HepG2 (cell line): ENCODE results near the gene MED13L. TPM values are rescaled to one million over a fixed set of nuclear protein-coding genes. Genes with fewer than 3 reads are reported as not detected.

Experiments used
- ATAC-seq: fragments of 200-7000 bp; cut with Tn5 transposase; 3 replicates; pipeline ENCODE4 v1.9.1; 2020; ENCODE audit warnings: mild to moderate bottlenecking, moderate library complexity
- BruUV-seq: library from RNA; stranded (reverse); fragments of 400-500 nt; replicated peaks from 2 replicates; lab custom pipeline; 2021; lab: Mats Ljungman, UMichigan
- CTCF ChIA-PET: fragments of 300-600 bp; formaldehyde crosslinking; extraction: SDS; loops from one replicate; lab custom pipeline; 2021; ENCODE audit warnings: low total read pairs, inconsistent platforms, low intra/inter-chr PET ratio; lab: Yijun Ruan, JAX
- POLR2A ChIA-PET: fragments of 350-600 bp; sonication (Branson Sonifier 250); formaldehyde crosslinking; loops from one replicate; lab custom pipeline; 2020; ENCODE audit warnings: antibody characterized with exemption, inconsistent platforms; lab: Yijun Ruan, JAX
- DNase-seq: peaks from one replicate; pipeline ENCODE4 v3.0.0-alpha.2; 2015; ENCODE audit warnings: low spot score
- FAIRE-seq: peaks from 3 replicates; lab custom pipeline; 2011; peaks lifted over from hg19 to GRCh38; lab: Jason Lieb, UNC
- H2AFZ ChIP-seq: one replicate; pipeline ENCODE4 v1.6.1; 2011; ENCODE audit warnings: low read length, inconsistent platforms
- H3K27ac ChIP-seq: fragments of 300-600 bp; 3 replicates; pipeline ENCODE4 v1.8.0; 2011; ENCODE audit warnings: mixed run types, mild to moderate bottlenecking, mixed read lengths, low read length, inconsistent platforms; ENCODE audit not compliant: insufficient read depth; ENCODE audit errors: extremely low read length
- H3K27me3 ChIP-seq, 2 experiments: fragments of 200-600 bp in 1 of 2; 2 replicates in 1 of 2; 3 replicates in 1 of 2; pipeline versions ENCODE4 v1.6.0 to v1.8.0; 2011; ENCODE audit warnings: low read length in 2 of 2, mild to moderate bottlenecking in 2 of 2, moderate library complexity in 2 of 2, inconsistent platforms in 1 of 2; ENCODE audit not compliant: insufficient read depth in 2 of 2, control insufficient read depth in 1 of 2
- H3K36me3 ChIP-seq, 2 experiments: fragments of 200-600 bp in 1 of 2; replicated peaks in 1 of 2; 2 replicates in 1 of 2; 3 replicates in 1 of 2; pipeline versions ENCODE4 v1.5.1 to v1.8.0; 2011; ENCODE audit warnings: low read length in 2 of 2, inconsistent platforms in 1 of 2; ENCODE audit not compliant: insufficient read depth in 2 of 2, control insufficient read depth in 1 of 2
- H3K4me1 ChIP-seq: 2 replicates; pipeline ENCODE4 v1.5.1; 2012; ENCODE audit warnings: low read length, inconsistent platforms; ENCODE audit not compliant: insufficient read depth
- H3K4me2 ChIP-seq: 2 replicates; pipeline ENCODE4 v1.6.0; 2011; ENCODE audit warnings: low read depth, low read length, inconsistent platforms
- H3K4me3 ChIP-seq, 3 experiments: fragments of 200-600 bp in 1 of 3; sonication (generic), shearing (Covaris generic) in 1 of 3; replicated peaks in 1 of 3; 2 replicates each; pipeline ENCODE4 v1.5.1; 2011 to 2016; ENCODE audit warnings: low read length in 3 of 3, inconsistent platforms in 2 of 3, low read depth in 2 of 3, mild to moderate bottlenecking in 2 of 3, control low read depth in 1 of 3, mixed read lengths in 1 of 3; ENCODE audit not compliant: insufficient read depth in 1 of 3
- H3K79me2 ChIP-seq: one replicate; pipeline ENCODE4 v1.6.1; 2011; ENCODE audit warnings: low read length, inconsistent platforms; ENCODE audit not compliant: insufficient read depth
- H3K9ac ChIP-seq: 2 replicates; pipeline ENCODE4 v1.6.0; 2011; ENCODE audit warnings: mild to moderate bottlenecking, low read depth, low read length, inconsistent platforms; ENCODE audit not compliant: insufficient read depth
- H3K9me3 ChIP-seq: 2 replicates; pipeline ENCODE4 v1.5.1; 2012; ENCODE audit warnings: mild to moderate bottlenecking, low read length
- H4K20me1 ChIP-seq: 2 replicates; pipeline ENCODE4 v1.6.0; 2011; ENCODE audit warnings: inconsistent platforms, mild to moderate bottlenecking, low read length, moderate library complexity; ENCODE audit not compliant: insufficient read depth
- AHDC1 ChIP-seq: sonication (generic); formaldehyde crosslinking; IDR thresholded peaks from 2 replicates; pipeline ENCODE4 v1.5.1; 2020; ENCODE audit warnings: mild to moderate bottlenecking, missing genetic modification reagents, borderline replicate concordance
- ATF2 ChIP-seq: sonication (generic); formaldehyde crosslinking; IDR thresholded peaks from 2 replicates; pipeline ENCODE4 v1.4.0; 2020; ENCODE audit warnings: missing genetic modification reagents
- GABPB1 ChIP-seq: IDR thresholded peaks from 2 replicates; pipeline ENCODE4 v1.6.1; 2016; ENCODE audit warnings: mild to moderate bottlenecking, missing genetic modification reagents, moderate library complexity, missing compliant biosample characterization
- HMG20A ChIP-seq: IDR thresholded peaks from 2 replicates; pipeline ENCODE4 v1.6.1; 2016; ENCODE audit warnings: borderline replicate concordance
- HNF4A ChIP-seq: sonication (generic); formaldehyde crosslinking; IDR thresholded peaks from 2 replicates; pipeline ENCODE4 v1.4.0; 2020; ENCODE audit warnings: missing genetic modification reagents
- KLF16 ChIP-seq, 2 experiments: sonication (generic) in 1 of 2; formaldehyde crosslinking in 1 of 2; IDR thresholded peaks; 2 replicates each; pipeline versions ENCODE4 v1.6.1 to v1.8.0; 2016 to 2023; ENCODE audit warnings: missing genetic modification reagents in 2 of 2, missing compliant biosample characterization in 1 of 2
- SAP130 ChIP-seq: IDR thresholded peaks from 2 replicates; pipeline ENCODE4 v1.6.1; 2016; ENCODE audit warnings: low read depth
- THAP11 ChIP-seq: IDR thresholded peaks from 2 replicates; pipeline ENCODE4 v1.6.1; 2016; ENCODE audit warnings: missing biosample characterization, missing genetic modification reagents
- ZMYM4 ChIP-seq: sonication (generic); formaldehyde crosslinking; IDR thresholded peaks from 2 replicates; pipeline ENCODE4 v1.8.1; 2023; ENCODE audit warnings: mild to moderate bottlenecking, missing genetic modification reagents
- ZNF10 ChIP-seq: sonication (generic); formaldehyde crosslinking; IDR thresholded peaks from 2 replicates; pipeline ENCODE4 v1.4.0; 2020; ENCODE audit warnings: mild to moderate bottlenecking, low read depth, missing genetic modification reagents, borderline replicate concordance
- WGBS: methylation state at CpG from one replicate; pipeline ENCODE4 v1.1.6; 2017; ENCODE audit warnings: low lambda C conversion rate; 5-methylcytosine and 5-hydroxymethylcytosine counted together
- in situ Hi-C: cut with HindIII; loops from 2 replicates; pipeline ENCODE4 v1.10.0; 2017; ENCODE audit warnings: low pct_unique_long_range_greater_than_20kb; ENCODE audit not compliant: extremely low pct_ligation_motif_present
- intact Hi-C: fragments of 100-400 bp; cut with micrococcal nuclease; formaldehyde crosslinking; loops from one replicate; pipeline ENCODE4 v1.10.0; 2022; ENCODE audit not compliant: unreplicated experiment
- polyA plus RNA-seq, 8 experiments: library from polyadenylated mRNA; depleted of rRNA in 3 of 8; stranded (reverse) in 7 of 8; unstranded in 1 of 8; fragments of >200 nt; fragmentation: Illumina TruSeq in 4 of 8; extraction: Trizol in 4 of 8; gene quantifications; 2 replicates each; pipeline versions ENCODE4 v1.2.1 to v1.2.3, GENCODE V29; 2011 to 2016; ENCODE audit warnings: low read depth in 4 of 8, missing spikeins in 1 of 8, mixed read lengths in 1 of 8; ENCODE audit not compliant: insufficient read depth in 1 of 8
- total RNA-seq, 5 experiments: library from RNA; depleted of rRNA; stranded (reverse); fragments of >200 nt; fragmentation: Illumina TruSeq; extraction: Trizol; gene quantifications; 2 replicates each; pipeline ENCODE4 v1.2.3, GENCODE V29; 2016; ENCODE audit warnings: low read depth in 1 of 5
- TF ChIP-seq, protein P1 (sequence below), 2 experiments: fragments of 450-650 bp in 1 of 2; sonication (generic) in 1 of 2; formaldehyde crosslinking; IDR thresholded peaks; 2 replicates each; pipeline versions ENCODE4 v1.5.0 to v1.8.0; 2020 to 2022; ENCODE audit warnings: mild to moderate bottlenecking in 1 of 2, missing genetic modification reagents in 1 of 2
- TF ChIP-seq, protein P2 (sequence below): sonication (generic); formaldehyde crosslinking; conservative IDR thresholded peaks from 2 replicates; pipeline ENCODE4 v1.4.0; 2020; ENCODE audit warnings: mild to moderate bottlenecking, missing genetic modification reagents, moderate library complexity

MED13L gene
- total and polyA plus RNA-seq, 2 of the 13 experiments (the other 11 are each of a cell fraction or from before 2014, with no cell fraction given): 24.8 to 38.9 TPM

DNA sequence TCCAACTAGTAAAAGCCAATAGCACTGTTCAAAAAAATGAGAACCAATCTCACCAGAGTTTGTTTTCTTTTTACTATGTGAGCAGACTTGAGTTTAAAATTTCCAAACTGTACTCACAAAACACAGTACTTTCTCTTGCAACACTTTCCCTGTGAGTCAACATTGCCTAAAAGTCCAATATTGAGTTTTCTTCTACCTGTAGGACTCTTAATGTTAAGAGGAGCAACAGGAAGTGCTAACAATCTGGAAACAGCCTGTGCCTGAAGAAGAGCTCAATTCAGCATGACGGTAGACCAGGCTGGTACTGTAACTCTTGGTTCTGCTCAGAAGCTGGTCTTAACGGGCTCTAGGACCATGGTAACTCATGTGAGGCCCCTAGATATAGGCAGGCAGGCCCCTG lies 144.3 kb downstream of the MED13L start:
- CTCF ChIA-PET: no interaction called here
- H4K20me1 ChIP-seq: peaks cover 8% of the 10 kb centered on the region; the same call in 1 of the 2 replicates
- FAIRE-seq: peak; percentile 73
- TF ChIP-seq ATF2 (peak; percentile 41; the same call in 1 of the 2 replicates), GABPB1 (peak; percentile 46; the same call in 1 of the 2 replicates), HNF4A (peak; percentile 71), ZNF10 (CRISPR knock-in tag) (no peak), KLF16 (CRISPR knock-in tag; IDR thresholded peaks at IDR 0.05) (peak in 1 of 2 experiments; percentile 68; a peak in 2 of 4 replicates), AHDC1 (peak; percentile 89; the same call in 1 of the 2 replicates), SAP130 (CRISPR knock-in tag) (peak; percentile 55), HMG20A (CRISPR knock-in tag) (peak; percentile 41; the same call in 1 of the 2 replicates), THAP11 (CRISPR knock-in tag) (peak; percentile 50; the same call in 1 of the 2 replicates), ZMYM4 (CRISPR knock-in tag) (peak; percentile 67; the same call in 1 of the 2 replicates)
- TF ChIP-seq, protein P1, sequence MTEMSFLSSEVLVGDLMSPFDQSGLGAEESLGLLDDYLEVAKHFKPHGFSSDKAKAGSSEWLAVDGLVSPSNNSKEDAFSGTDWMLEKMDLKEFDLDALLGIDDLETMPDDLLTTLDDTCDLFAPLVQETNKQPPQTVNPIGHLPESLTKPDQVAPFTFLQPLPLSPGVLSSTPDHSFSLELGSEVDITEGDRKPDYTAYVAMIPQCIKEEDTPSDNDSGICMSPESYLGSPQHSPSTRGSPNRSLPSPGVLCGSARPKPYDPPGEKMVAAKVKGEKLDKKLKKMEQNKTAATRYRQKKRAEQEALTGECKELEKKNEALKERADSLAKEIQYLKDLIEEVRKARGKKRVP (CRISPR knock-in tag; IDR thresholded peaks at IDR 0.05): peak in 1 of 2 experiments; percentile 54; a peak in 1 of 4 replicates
- TF ChIP-seq, protein P2, sequence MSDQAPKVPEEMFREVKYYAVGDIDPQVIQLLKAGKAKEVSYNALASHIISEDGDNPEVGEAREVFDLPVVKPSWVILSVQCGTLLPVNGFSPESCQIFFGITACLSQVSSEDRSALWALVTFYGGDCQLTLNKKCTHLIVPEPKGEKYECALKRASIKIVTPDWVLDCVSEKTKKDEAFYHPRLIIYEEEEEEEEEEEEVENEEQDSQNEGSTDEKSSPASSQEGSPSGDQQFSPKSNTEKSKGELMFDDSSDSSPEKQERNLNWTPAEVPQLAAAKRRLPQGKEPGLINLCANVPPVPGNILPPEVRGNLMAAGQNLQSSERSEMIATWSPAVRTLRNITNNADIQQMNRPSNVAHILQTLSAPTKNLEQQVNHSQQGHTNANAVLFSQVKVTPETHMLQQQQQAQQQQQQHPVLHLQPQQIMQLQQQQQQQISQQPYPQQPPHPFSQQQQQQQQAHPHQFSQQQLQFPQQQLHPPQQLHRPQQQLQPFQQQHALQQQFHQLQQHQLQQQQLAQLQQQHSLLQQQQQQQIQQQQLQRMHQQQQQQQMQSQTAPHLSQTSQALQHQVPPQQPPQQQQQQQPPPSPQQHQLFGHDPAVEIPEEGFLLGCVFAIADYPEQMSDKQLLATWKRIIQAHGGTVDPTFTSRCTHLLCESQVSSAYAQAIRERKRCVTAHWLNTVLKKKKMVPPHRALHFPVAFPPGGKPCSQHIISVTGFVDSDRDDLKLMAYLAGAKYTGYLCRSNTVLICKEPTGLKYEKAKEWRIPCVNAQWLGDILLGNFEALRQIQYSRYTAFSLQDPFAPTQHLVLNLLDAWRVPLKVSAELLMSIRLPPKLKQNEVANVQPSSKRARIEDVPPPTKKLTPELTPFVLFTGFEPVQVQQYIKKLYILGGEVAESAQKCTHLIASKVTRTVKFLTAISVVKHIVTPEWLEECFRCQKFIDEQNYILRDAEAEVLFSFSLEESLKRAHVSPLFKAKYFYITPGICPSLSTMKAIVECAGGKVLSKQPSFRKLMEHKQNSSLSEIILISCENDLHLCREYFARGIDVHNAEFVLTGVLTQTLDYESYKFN (CRISPR knock-in tag): peak; percentile 80

More for the DNA sequence above, 144.3 kb downstream of the MED13L start:
- intact Hi-C loops (loop anchor here (5.0 kb wide), 1 partner anchor 46 kb away; no protein-coding TSS in a partner anchor), in situ Hi-C loops (no loop called here)
- Histone ChIP-seq H3K79me2 (peaks cover 48% of the 10 kb centered on the region), H3K4me2 (peak overlapping the region; percentile 79), H3K36me3 (no peaks in the 10 kb centered on the region), H3K4me3 (peak overlapping the region in 2 of 3 experiments; percentile 30 to 49; a peak in 5 of 6 replicates), H3K27me3 (no peaks in the 10 kb centered on the region), H3K9ac (peak overlapping the region; percentile 35), H3K4me1 (peaks cover 60% of the 10 kb centered on the region), H3K27ac (peak overlapping the region; percentile 70), H2AFZ (no peak overlapping the region), H3K9me3 (no peaks in the 10 kb centered on the region)
- DNase-seq (peak; percentile 78), ATAC-seq (peak; percentile 91)
- 6% methylated on average over 2 of the region's 2 CpGs for WGBS
- no TSS peak for BruUV-seq
- POLR2A ChIA-PET: interaction anchor here (1.1 kb wide), 1 partner anchor 10 kb away, joined by 4 read pairs; no protein-coding TSS in a partner anchor
